KMS-11 (cell line): ENCODE measurements around the gene CHST5.
"Not testable (repeated sequence)": the region's sequence is repeated elsewhere in the genome, so short reads cannot be mapped to it uniquely, and the experiment has no call there.

ENCODE experiments used
- H2AFZ ChIP-seq: fragments of 200-600 bp; sonication (generic); 2 replicates; pipeline ENCODE4 v1.6.1; 2016; ENCODE audit warnings: antibody characterized with exemption, mixed run types, low read depth
- H3K27ac ChIP-seq: fragments of 200-600 bp; sonication (generic); 2 replicates; pipeline ENCODE4 v1.6.1; 2016; ENCODE audit warnings: mild to moderate bottlenecking, mixed run types
- H3K27me3 ChIP-seq: fragments of 200-600 bp; sonication (generic); 2 replicates; pipeline ENCODE4 v1.6.1; 2017; ENCODE audit warnings: mild to moderate bottlenecking, low read depth, mixed run types, moderate library complexity; ENCODE audit not compliant: insufficient read depth
- H3K36me3 ChIP-seq: fragments of 200-600 bp; sonication (generic); 2 replicates; pipeline ENCODE4 v1.6.1; 2017; ENCODE audit warnings: mild to moderate bottlenecking, mixed run types; ENCODE audit not compliant: insufficient read depth
- H3K4me1 ChIP-seq: fragments of 200-600 bp; sonication (generic); 2 replicates; pipeline ENCODE4 v1.6.1; 2016; ENCODE audit warnings: mild to moderate bottlenecking, low read depth, mixed run types; ENCODE audit not compliant: poor library complexity, severe bottlenecking
- H3K4me2 ChIP-seq: fragments of 200-600 bp; sonication (generic); 2 replicates; pipeline ENCODE4 v1.7.0; 2016; ENCODE audit warnings: mild to moderate bottlenecking, mixed run types
- H3K4me3 ChIP-seq: fragments of 200-600 bp; sonication (generic); IDR thresholded peaks from 2 replicates; pipeline ENCODE4 v1.6.1; 2017; ENCODE audit warnings: low read depth, low read length, mixed read lengths; ENCODE audit not compliant: insufficient read depth
- H3K79me2 ChIP-seq: fragments of 200-600 bp; sonication (generic); 2 replicates; pipeline ENCODE4 v1.6.1; 2016; ENCODE audit warnings: low read depth, mixed run types; ENCODE audit not compliant: insufficient read depth
- H3K9ac ChIP-seq: fragments of 200-600 bp; sonication (generic); 2 replicates; pipeline ENCODE4 v1.6.1; 2016; ENCODE audit warnings: mild to moderate bottlenecking, mixed run types
- H4K20me1 ChIP-seq: fragments of 200-600 bp; sonication (generic); 2 replicates; pipeline ENCODE4 v1.6.1; 2016; ENCODE audit warnings: mild to moderate bottlenecking, mixed run types; ENCODE audit not compliant: insufficient read depth
- TF ChIP-seq, protein P1 (sequence below): fragments of 200-600 bp; sonication (generic); conservative IDR thresholded peaks from 2 replicates; pipeline ENCODE4 v1.6.1; 2017; ENCODE audit warnings: low read depth, mild to moderate bottlenecking, antibody characterized with exemption, low read length, moderate library complexity, mixed read lengths

CHST5 gene

DNA sequence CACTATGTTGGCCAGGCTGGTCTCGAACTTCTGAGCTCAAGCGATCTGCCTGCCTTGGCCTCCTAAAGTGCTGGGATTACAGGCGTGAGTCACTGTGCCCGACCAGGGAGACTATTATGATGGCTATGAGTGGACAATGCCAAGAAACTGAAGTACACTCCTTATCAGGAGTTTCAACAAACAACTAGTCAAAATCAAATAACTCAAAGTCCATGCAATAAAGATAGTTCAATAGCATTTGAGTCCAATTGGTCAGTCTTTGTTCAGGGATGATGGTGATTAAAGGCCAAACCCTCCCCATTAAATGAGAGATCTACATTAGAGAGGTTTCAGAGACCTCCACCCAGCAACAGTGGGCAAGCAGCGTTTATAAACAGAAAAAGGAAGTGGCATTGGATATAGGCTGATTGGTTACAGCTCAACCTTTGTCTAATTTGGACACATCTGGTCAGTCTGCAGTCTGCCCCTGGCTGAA lies 8.0 kb downstream of the CHST5 start:
- Histone ChIP-seq H3K27me3 (no peaks in the 10 kb centered on the region), H3K79me2 (no peaks in the 10 kb centered on the region), H2AFZ (no peak overlapping the region), H3K4me1 (no peaks in the 10 kb centered on the region), H4K20me1 (no peaks in the 10 kb centered on the region), H3K36me3 (no peaks in the 10 kb centered on the region), H3K9ac (no peak overlapping the region), H3K4me2 (no peak overlapping the region), H3K27ac (no peak overlapping the region), H3K4me3 (no peak overlapping the region)
- TF ChIP-seq, protein P1, sequence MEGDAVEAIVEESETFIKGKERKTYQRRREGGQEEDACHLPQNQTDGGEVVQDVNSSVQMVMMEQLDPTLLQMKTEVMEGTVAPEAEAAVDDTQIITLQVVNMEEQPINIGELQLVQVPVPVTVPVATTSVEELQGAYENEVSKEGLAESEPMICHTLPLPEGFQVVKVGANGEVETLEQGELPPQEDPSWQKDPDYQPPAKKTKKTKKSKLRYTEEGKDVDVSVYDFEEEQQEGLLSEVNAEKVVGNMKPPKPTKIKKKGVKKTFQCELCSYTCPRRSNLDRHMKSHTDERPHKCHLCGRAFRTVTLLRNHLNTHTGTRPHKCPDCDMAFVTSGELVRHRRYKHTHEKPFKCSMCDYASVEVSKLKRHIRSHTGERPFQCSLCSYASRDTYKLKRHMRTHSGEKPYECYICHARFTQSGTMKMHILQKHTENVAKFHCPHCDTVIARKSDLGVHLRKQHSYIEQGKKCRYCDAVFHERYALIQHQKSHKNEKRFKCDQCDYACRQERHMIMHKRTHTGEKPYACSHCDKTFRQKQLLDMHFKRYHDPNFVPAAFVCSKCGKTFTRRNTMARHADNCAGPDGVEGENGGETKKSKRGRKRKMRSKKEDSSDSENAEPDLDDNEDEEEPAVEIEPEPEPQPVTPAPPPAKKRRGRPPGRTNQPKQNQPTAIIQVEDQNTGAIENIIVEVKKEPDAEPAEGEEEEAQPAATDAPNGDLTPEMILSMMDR, result no peak

DNA sequence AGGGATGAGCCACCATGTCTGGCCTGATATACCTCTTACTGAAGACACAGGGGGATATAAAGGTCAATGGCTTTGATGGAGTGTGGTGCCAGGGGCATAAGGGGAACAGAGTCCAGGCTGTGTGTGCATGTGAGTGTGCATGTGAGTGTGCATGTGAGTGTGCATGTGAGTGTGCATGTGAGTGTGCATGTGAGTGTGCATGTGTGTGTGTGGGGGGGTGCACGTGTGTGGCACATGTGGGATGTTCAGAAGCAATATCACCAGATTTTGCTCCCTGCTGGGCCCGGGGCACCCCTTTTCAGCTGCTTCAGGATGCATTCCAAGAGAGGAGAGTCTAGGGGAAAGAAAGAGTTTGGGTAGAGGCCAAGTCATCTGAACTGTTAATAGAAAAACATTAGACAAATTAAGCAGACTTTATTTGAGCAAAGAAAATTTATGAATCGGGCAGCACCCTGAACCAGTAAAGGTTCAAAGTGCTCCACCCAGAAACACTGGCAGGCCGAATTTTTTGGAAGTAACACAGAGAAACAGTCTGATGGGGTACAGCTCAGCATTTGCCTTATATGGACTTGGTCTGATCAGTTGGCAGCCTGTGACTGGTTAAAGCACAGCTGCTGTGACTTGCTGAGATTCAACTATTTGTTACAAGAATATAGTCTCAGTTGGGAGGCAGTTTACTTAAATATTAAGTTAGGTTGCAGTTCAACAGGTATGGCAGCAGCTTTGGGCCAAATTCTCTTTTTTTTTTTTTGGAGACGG lies 9.7 kb downstream of the CHST5 start:
- TF ChIP-seq, protein P1, result no peak
- Histone ChIP-seq H3K36me3 (no peaks in the 10 kb centered on the region), H3K27ac (no peak overlapping the region), H2AFZ (no peak overlapping the region), H3K4me2 (no peak overlapping the region), H3K4me1 (no peaks in the 10 kb centered on the region), H4K20me1 (no peaks in the 10 kb centered on the region), H3K4me3 (no peak overlapping the region), H3K9ac (no peak overlapping the region), H3K79me2 (no peaks in the 10 kb centered on the region), H3K27me3 (no peaks in the 10 kb centered on the region)

DNA sequence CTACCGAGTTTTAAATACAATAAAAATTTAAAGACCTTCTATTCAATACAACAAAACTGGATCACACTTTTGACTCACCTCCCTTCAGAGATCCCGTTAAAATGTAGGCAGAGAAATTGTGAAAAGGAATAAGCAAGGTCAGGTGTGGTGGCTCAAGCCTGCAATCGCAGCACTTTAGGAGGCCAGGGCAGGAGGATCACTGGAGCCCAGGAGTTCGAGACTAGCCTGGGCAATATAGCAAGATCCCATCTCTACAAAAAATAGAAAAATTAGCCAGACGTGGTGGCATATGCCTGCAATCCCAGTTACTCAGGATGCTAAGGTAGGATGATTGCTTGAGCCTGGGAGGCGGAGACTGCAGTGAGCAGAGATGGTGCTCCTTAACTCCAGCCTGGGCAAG lies 16.7 kb downstream of the CHST5 start:
- Histone ChIP-seq H3K4me1 (no peaks in the 10 kb centered on the region), H3K36me3 (no peaks in the 10 kb centered on the region), H3K9ac (no peak overlapping the region), H3K4me3 (no peak overlapping the region), H3K4me2 (no peak overlapping the region), H4K20me1 (no peaks in the 10 kb centered on the region), H2AFZ (no peak overlapping the region), H3K27ac (no peak overlapping the region), H3K79me2 (no peaks in the 10 kb centered on the region), H3K27me3 (no peaks in the 10 kb centered on the region)
- TF ChIP-seq, protein P1, result no peak

DNA sequence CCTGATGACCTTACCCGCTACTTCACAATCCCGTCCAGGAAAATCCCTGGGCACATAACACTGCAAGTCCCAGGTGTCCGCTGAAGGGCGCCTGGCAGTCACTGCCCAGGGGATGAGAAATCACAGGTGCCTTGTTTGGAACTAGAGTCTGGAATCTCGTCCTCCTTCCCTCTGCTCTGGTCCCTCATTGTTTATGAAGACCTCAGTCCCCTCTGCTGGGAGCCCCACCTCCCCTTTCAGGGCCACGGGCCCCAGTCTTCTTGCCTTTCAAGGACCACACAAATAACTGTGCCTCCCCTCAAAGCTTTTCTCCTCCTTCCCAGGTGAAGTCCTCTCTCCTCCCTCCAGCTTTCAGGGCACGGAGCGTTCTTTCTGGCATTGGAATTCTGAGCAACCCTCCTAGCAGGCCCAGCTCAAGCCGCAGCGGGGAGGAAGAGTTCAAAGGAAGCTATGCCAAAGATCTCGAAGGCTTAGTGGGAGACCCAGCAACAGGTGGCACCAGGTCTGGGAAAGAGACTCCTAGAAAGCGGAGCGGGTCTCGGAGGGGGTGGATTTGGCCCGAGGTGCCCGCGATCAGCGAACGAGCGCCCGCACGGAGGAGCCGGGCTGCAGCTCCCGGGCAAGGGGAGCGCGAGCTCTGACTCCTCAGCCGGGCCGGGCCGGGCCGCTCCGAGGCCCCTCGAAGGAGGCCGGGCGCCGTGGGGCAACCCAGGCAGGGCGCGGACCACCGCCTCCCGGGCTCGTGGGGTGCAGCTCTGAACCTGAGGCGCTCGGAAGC lies 19.5 kb downstream of the CHST5 start:
- Histone ChIP-seq H2AFZ (peak overlapping the region; percentile 98), H3K4me2 (peak overlapping the region; percentile 66), H3K9ac (peak overlapping the region; percentile 71)
- H3K27ac ChIP-seq, H3K4me1 ChIP-seq, H3K4me3 ChIP-seq, H3K27me3 ChIP-seq, H3K36me3 ChIP-seq, H3K79me2 ChIP-seq, H4K20me1 ChIP-seq: not testable (repeated sequence)

DNA sequence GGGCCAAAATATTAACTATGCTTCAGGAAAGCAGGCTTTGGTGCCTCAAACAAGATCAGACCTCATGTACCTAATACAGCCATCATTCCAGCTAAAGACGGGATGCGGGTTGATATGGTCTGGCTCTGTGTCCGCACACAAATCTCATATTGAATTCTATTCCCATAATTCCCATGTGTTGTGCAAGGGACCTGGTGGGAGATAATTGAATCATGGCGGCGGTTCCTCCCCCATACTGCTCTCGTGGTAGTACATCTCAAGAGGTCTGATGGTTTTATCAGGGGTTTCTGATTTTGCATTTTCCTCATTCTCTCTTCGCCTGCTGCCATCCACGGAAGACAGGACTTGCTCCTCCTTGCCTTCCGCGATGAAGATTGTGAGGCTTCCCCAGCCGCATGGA lies 21.6 kb downstream of the CHST5 start:
- H4K20me1 ChIP-seq, result no peaks in the 10 kb centered on the region
- H3K36me3 ChIP-seq, result no peaks in the 10 kb centered on the region
- H2AFZ ChIP-seq, result no peak overlapping the region
- H3K9ac ChIP-seq, result no peak overlapping the region
- H3K27ac ChIP-seq, result no peak overlapping the region
- no peak overlapping the region for H3K4me3 ChIP-seq
- H3K27me3 ChIP-seq, result no peaks in the 10 kb centered on the region
- no peaks in the 10 kb centered on the region for H3K79me2 ChIP-seq
- H3K4me2 ChIP-seq, result no peak overlapping the region
- H3K4me1 ChIP-seq, result no peaks in the 10 kb centered on the region
- TF ChIP-seq, protein P1, result no peak
